OCI-LY1 (cell line): Measurements from ENCODE around the gene ADAMTS14.

ENCODE experiments used
- EZH2 ChIP-seq: fragments of 200-600 bp; sonication (generic), shearing (Covaris generic); IDR thresholded peaks from 2 replicates; pipeline ENCODE4 v1.8.0; 2017; ENCODE audit warnings: borderline replicate concordance, mixed run types, mild to moderate bottlenecking, antibody characterized with exemption, low read length, moderate library complexity, mixed read lengths
- TF ChIP-seq, protein P1 (sequence below): fragments of 200-600 bp; sonication (generic), shearing (Covaris generic); IDR thresholded peaks from 2 replicates; pipeline ENCODE4 v1.5.1; 2017; ENCODE audit warnings: mild to moderate bottlenecking, antibody characterized with exemption, low read length, moderate library complexity, mixed read lengths

DNA sequence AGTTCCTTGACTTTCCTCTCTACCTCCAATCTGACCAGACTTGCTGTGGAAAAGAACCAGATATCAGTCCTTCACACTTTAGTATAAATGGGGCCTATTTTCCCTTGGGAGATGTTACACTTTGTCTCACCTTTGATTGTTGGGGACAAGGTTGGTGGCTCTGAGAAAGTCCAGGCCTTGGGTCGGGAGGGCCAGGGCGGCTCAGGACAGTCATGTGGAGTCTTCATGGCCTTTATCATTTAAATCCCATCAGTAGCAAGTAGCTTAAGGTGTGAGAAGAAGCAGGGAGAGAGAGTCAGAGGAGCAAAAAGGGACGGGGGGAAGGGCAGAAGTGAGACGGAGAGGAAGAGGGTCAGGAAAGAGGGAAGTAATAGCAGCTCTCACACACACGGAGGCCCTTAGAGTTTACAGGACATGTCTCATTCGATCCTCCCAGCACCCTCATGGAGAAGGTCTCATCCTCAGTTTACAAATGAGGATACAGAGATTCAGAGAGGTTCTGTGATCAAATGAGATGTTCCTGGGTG is 72.4 kb downstream of the ADAMTS14 start:
- TF ChIP-seq, protein P1, sequence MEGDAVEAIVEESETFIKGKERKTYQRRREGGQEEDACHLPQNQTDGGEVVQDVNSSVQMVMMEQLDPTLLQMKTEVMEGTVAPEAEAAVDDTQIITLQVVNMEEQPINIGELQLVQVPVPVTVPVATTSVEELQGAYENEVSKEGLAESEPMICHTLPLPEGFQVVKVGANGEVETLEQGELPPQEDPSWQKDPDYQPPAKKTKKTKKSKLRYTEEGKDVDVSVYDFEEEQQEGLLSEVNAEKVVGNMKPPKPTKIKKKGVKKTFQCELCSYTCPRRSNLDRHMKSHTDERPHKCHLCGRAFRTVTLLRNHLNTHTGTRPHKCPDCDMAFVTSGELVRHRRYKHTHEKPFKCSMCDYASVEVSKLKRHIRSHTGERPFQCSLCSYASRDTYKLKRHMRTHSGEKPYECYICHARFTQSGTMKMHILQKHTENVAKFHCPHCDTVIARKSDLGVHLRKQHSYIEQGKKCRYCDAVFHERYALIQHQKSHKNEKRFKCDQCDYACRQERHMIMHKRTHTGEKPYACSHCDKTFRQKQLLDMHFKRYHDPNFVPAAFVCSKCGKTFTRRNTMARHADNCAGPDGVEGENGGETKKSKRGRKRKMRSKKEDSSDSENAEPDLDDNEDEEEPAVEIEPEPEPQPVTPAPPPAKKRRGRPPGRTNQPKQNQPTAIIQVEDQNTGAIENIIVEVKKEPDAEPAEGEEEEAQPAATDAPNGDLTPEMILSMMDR: no peak
- no peak for TF ChIP-seq EZH2
